OCI-LY3 (cell line): ENCODE data around the gene ZBTB9.

Source experiments
- EZH2phosphoT487 ChIP-seq: fragments of 200-600 bp; shearing (Covaris generic); IDR thresholded peaks from 2 replicates; pipeline ENCODE4 v1.6.1; 2018; ENCODE audit warnings: antibody characterized with exemption, mixed run types, low read depth
- TF ChIP-seq, protein P1 (sequence below): fragments of 200-600, 300-600 bp; sonication (generic); IDR thresholded peaks from 2 replicates; pipeline ENCODE4 v1.5.1; 2014; ENCODE audit warnings: antibody characterized with exemption, low read length, low read depth

GRCh38 chr6:33456156-33456555, 1.8 kb downstream of the ZBTB9 start:
- TF ChIP-seq, protein P1, sequence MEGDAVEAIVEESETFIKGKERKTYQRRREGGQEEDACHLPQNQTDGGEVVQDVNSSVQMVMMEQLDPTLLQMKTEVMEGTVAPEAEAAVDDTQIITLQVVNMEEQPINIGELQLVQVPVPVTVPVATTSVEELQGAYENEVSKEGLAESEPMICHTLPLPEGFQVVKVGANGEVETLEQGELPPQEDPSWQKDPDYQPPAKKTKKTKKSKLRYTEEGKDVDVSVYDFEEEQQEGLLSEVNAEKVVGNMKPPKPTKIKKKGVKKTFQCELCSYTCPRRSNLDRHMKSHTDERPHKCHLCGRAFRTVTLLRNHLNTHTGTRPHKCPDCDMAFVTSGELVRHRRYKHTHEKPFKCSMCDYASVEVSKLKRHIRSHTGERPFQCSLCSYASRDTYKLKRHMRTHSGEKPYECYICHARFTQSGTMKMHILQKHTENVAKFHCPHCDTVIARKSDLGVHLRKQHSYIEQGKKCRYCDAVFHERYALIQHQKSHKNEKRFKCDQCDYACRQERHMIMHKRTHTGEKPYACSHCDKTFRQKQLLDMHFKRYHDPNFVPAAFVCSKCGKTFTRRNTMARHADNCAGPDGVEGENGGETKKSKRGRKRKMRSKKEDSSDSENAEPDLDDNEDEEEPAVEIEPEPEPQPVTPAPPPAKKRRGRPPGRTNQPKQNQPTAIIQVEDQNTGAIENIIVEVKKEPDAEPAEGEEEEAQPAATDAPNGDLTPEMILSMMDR, result no peak
- TF ChIP-seq EZH2phosphoT487, result no peak
